ENCODE results near the gene FCER1G.
"Not testable (repeated sequence)": the region's sequence is repeated elsewhere in the genome, so short reads cannot be mapped to it uniquely, and the experiment has no call there.

The FCER1G gene

DNA sequence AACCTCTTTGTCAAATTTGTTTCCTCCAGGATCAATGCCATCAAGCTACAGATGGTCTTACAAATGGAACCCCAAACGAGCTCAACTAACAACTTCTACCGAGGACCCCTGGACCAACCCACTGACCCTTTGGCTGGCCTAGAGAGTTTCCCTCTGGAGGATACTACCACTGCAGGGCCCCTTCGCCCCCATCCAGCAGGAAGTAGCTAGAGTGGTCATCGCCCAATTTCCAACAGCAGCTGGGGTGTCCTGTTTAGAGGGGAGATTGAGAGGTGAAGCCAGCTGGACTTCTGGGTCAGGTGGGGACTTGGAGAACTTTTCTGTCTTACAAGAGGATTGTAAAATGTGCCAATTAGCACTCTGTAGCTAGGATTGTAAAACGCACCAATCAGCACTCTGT lies 42.0 kb downstream of the FCER1G start:
- DNase-seq; intact Hi-C loops (cut with DNase I): not testable (repeated sequence)

DNA sequence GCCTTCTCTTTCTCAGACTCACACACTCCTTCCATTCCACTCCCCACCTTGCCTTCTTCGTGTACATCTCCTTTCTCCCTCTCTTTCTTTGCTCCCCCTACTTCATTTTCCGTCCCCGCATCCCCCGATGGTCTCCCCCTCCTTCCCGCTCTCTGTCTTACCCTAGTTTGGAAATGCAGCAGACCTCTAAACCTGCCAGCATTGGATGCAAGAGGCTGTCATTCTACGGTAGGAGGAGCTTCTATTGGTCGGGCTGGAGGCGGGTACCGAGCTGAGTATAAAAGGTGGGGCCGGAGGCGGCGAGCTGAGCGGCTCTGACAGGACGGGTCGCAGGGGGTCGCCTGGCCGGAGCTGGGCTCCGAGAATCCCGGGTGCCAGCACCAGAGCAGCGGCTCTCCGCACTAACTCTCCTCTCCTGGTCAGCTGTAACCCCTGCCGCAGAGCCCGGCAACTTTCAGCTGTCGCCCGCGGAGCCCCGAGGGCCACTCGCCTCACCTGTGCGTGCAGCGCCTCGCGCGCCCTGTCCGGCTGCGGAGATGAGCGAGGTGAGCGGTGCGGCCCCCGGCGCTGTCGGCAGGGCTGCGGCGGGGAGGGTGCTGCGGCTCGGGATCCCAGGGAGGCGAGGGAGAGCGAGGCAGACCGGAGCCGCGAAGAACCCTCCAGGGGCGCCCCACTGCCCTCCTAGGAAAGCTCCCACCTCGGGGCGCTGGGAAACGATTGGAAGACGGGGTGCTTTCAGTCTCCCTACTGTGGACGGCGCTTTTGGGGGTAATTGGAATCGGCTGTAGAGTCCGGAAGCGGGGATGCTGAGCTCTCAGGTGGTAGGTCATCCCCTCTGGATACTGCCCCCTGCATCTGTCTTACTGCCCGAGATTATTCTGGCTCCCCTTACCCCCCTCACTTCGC lies 43.6 kb downstream of the FCER1G start, which contains the start of gene PCP4L1:
Gene PCP4L1, plus strand, starts transcription at position 307 of the 906 bp plus-strand sequence. Its CDS starts 230 bp downstream, at position 537.
- DNase-seq, result peak; percentile 63 to 95 (median 86)
- intact Hi-C loops (cut with DNase I), result no loop called here

DNA sequence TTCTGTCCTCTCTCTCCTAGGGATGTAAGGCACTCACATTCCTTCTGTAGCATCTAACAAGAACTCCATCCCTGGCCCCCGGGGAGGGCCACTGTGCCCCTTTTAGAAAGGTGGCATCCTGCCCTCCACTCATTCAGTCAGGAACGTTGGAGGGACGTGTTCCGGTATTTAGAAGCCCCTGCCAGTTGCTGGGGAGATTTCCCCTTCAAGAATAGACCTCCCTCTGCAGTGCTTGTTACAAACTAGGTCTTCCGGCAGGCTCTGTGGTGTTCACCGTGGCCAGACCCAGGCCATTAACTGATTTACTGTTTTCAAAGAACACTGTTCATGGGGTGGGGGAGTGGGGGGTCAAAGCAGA lies 44.2 kb downstream of the FCER1G start:
- intact Hi-C loops (cut with DNase I), result no loop called here
- DNase-seq, result peak in 1 of 42 donors; percentile 32

DNA sequence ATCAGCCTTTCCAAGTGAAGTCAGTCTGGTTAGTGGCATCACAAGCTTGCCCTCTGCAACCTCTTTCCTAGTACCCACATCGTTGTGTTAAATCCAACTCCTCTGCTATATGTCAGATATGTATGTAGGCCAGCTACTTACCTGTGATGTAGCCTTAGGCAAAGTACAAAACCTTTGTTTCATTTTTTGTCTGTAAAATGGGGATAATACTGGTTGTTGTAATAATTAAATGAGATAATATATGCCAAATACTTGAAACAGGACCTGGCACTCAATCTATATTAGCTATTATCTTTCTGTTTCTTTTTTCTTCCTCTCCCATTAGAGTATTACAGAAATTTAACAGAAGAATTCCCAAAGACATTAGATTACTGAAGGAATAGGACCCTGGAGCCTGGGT lies 44.7 kb downstream of the FCER1G start:
- DNase-seq, result no peak
- intact Hi-C loops (cut with DNase I), result no loop called here

DNA sequence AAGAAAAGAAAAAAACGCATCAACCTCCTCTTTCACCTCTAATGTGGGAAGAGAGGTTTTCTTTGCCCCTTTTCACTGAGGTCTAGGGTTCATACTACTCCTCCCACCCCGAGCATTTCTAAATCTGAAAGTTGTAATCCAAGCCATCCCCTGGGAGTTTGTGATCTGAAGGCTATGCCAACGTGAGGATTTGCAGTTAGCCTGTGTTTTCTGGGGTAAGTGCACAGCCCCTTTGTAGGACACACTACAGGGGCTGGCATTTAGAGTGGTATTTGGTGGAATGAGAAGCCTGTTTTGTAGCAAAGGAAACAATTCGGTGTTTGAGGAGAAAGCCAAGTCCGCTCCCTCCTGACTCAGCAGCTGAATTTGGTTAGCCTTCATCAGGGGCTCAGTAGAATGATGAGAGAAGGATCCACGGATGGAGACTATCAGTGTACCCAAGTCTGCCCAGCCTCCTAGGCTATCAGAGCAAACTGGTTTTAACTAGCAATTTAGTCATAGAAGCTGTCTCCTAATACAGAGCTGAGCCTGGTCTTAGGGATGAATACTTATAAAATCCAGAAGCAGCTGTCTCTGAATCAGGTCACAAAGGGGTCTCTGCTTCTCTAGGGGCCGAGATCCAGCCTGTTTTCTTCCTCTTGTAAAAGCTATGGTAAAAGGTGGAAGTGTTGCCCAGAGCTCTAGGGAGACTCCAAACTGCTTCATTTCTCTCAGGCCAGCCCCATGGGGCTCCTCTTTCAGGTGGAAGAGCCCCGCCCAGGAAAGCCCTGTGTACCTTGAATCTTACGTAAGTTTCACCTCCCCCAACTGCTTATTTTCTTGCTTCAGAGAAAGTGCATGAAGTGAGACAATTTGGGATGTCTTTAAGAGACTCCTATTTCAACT lies 45.5 kb downstream of the FCER1G start:
- DNase-seq, result peak in 11 of 42 donors; percentile 14 to 55 (median 32)
- intact Hi-C loops (cut with DNase I), result no loop called here

DNA sequence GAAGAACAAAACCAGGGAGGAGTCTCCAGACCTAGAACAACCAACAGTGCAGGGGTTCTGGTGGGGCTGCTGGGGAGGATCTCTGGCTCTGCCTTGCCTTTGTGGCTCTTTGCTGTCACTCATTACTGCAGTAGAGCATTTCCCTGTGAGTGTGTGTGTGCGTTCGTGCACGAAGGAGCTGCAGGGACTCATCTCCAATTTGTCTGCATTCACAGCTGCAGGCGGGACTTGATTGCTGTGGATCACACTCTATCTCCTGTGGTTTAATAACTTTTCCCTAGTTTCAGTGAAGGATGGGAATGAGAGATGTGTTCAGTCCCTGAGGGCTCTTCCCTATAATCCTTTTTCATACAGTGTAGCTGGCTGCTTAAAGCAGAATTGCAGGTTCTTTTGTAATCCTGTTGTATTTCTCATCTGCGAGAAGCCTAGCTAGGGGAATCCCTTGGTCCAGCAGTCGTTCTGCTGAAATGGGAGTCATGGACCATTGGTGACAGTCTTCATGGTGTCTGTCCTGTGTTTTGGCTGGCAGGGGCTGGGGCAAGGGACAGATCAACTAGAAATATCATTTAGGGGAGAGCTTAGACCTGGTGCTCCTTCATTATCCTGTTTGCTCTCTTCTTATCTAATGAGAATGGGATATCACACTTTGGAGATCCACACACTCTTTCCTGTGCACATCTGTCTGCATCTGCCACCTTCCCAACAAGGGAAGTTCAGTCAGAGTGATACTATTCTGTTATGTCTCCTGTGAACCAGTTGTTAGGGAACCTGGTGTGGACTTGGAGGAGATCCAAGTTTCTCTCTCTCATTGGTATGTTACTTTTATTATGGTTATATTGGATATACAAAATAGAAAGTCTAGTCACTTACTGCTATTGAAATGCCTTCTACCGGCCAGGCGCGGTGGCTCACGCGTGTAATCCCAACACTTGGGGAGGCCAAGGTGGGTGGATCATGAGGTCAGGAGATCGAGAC lies 46.5 kb downstream of the FCER1G start:
- DNase-seq, result peak in 38 of 42 donors; percentile 8 to 80 (median 48)
- intact Hi-C loops (cut with DNase I), result no loop called here

DNA sequence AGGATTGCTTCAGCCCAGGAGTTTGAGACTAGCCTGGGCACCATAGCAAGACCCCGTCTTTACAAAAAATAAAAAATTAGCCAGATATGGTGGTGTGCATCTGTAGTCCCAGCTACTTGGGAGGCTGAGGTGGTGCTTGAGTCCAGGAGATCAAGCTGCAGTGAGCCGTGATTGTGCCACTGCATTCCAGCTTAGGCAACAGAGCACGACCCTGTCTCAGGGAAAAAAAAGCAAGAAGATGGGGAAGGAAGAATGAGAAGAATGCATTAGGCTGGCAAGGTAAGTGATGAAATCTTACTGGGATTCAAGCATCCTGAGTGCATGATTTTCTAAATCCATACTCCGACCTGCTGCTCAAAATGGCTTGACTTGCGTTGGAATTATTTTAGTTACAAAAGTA lies 50.2 kb downstream of the FCER1G start:
- intact Hi-C loops (cut with DNase I), result no loop called here
- DNase-seq, result no peak

DNA sequence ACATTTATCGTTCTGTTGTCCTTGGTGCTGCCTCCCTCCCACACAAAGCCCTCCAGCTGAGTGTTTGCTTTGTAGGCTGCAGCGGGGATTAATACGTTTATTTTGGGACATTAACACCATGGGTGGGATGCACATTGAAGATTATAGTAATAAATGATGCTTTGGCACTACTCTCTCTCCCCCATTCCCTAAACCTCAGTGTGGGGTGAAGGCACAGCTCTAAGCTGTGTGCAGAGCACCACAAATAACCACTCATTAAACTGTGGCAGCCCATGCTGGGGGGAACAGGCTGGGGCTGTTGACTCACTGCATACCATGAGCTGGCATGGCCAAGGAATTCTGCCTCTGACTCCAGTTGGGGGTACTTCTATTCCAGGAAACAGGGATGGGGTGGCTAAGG lies 51.1 kb downstream of the FCER1G start:
- DNase-seq, result no peak
- intact Hi-C loops (cut with DNase I), result no loop called here

DNA sequence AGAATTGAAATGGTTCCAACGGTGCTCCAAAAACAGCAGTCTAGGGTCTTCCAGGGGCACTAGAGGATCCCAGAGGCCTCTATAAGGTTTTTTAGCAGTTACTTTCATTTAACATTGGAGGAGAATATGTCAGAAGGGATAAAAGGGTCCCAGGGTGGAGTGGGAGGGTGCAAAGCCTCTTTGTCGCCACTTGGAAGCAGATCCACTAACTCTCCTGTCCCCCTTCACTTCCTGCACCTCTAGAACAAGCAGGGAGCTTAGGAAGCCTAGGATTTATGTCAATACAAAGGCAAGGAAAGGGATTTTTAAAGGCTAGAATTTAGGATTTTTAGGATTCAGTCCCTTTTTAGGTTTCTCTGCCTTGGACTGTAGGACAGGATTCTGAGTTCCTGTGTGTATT lies 51.7 kb downstream of the FCER1G start:
- intact Hi-C loops (cut with DNase I), result no loop called here
- no peak for DNase-seq

DNA sequence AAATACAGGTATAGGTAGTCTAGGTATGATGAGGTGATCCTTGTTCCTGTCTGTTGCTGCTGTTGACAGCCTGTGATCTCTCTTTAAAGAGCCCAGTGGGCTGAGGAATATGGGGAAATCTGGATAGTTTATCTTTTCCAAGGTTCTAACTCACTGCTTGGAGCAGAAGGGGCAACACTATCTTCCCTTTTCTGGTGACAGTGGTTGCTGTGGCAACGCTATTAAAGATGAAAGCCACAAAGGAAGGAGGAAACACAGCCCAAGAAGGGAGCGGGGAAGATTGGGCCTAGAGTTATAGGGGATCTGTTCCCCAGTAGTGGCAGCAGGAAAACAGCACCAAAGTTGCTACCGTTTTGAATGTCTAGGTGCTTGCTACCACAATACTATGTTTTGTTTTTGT lies 52.2 kb downstream of the FCER1G start:
- intact Hi-C loops (cut with DNase I), result no loop called here
- DNase-seq, result peak in 2 of 42 donors; percentile 9 to 39
